Measurements from ENCODE around the gene TEKT2. TPM values are rescaled to one million over a fixed set of nuclear protein-coding genes. Genes with fewer than 3 reads are reported as not detected.

TEKT2 gene
- total RNA-seq, 1 experiment from 2014 or later = 0.20 TPM

DNA sequence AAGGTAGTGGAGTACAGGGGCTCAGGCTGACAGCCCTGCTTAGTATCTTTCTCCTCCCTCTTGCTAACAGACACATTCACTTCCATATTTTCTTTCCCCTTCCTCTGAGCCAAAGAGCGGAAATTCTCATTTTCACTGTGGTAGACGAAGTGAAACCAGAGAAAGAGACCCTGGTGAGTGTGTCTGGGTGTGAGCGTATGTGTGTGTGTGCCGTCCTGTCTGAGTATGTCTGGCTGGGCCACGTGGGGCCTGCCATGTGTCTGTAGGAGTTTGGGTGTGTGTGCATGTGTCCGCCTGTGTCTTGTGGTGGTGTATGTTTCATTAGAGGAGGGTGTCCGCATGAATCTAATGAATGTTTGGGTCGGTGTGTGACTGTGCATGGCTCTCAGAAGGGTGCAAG is 39.5 kb downstream of the TEKT2 start:
- Histone ChIP-seq H3K14ac (ENCODE audit: insufficient read depth, low read length) (no peak overlapping the region), H3K79me2 (ENCODE audit: insufficient read depth, low read length) (no peaks in the 10 kb centered on the region), H3K56ac (ENCODE audit: insufficient read length, low read depth, low read length) (no peak overlapping the region), H3K4ac (ENCODE audit: low read depth, low read length) (no peak overlapping the region), H3K27me3 (ENCODE audit: insufficient read depth, low read length) (peaks cover 17% of the 10 kb centered on the region; the same call in 1 of the 2 replicates), H2AFZ (ENCODE audit: low read length) (no peak overlapping the region), H3K18ac (ENCODE audit: insufficient read length, low read depth, low read length) (no peak overlapping the region), H3K9ac (ENCODE audit: extremely low read depth, insufficient read length, low read length) (no peak overlapping the region), H3K9me3 (ENCODE audit: control insufficient read depth, low read depth, low read length) (no peaks in the 10 kb centered on the region), H2BK20ac (ENCODE audit: low read depth, low read length, poor library complexity, severe bottlenecking) (no peak overlapping the region), H4K91ac (ENCODE audit: insufficient read length, low read depth, low read length) (no peak overlapping the region), H3K79me1 (ENCODE audit: insufficient read depth, low read depth, low read length, poor library complexity, severe bottlenecking) (no peaks in the 10 kb centered on the region), H3K23ac (ENCODE audit: insufficient read length, low read depth, low read length) (no peak overlapping the region), H2AK5ac (ENCODE audit: insufficient read length, low read length) (no peak overlapping the region), H2BK120ac (ENCODE audit: low read depth, low read length, poor library complexity, severe bottlenecking) (no peak overlapping the region), H2BK15ac (ENCODE audit: low read depth, low read length) (no peak overlapping the region), H3K27ac (ENCODE audit: insufficient read length, low read depth, low read length) (no peak overlapping the region), H4K8ac (replicated peaks; ENCODE audit: insufficient read length, low read depth, low read length) (no peak overlapping the region), H3K4me1 (ENCODE audit: insufficient read depth, low read length) (peaks cover 2% of the 10 kb centered on the region; the same call in 1 of the 2 replicates), H4K5ac (ENCODE audit: insufficient read length, low read depth, low read length) (no peak overlapping the region), H2BK12ac (ENCODE audit: insufficient read length, low read depth, low read length) (no peak overlapping the region), H4K20me1 (ENCODE audit: control insufficient read depth, insufficient read depth, insufficient read length) (no peaks in the 10 kb centered on the region), H3K4me2 (ENCODE audit: insufficient read depth, insufficient read length, low read length) (no peak overlapping the region), H2BK5ac (ENCODE audit: insufficient read length, low read length) (no peak overlapping the region), H3T11ph (ENCODE audit: low read length) (no peak overlapping the region), H3K23me2 (ENCODE audit: insufficient read length, low read depth, low read length, poor library complexity, severe bottlenecking) (peaks cover 2% of the 10 kb centered on the region)
- peaks cover 46% of the 10 kb centered on the region for H3K27me3 Mint-ChIP-seq (ENCODE audit: low read depth)
- H3K4me1 Mint-ChIP-seq = peaks cover 17 to 28% of the 10 kb centered on the region in 2 experiments
- TF ChIP-seq, protein P1, sequence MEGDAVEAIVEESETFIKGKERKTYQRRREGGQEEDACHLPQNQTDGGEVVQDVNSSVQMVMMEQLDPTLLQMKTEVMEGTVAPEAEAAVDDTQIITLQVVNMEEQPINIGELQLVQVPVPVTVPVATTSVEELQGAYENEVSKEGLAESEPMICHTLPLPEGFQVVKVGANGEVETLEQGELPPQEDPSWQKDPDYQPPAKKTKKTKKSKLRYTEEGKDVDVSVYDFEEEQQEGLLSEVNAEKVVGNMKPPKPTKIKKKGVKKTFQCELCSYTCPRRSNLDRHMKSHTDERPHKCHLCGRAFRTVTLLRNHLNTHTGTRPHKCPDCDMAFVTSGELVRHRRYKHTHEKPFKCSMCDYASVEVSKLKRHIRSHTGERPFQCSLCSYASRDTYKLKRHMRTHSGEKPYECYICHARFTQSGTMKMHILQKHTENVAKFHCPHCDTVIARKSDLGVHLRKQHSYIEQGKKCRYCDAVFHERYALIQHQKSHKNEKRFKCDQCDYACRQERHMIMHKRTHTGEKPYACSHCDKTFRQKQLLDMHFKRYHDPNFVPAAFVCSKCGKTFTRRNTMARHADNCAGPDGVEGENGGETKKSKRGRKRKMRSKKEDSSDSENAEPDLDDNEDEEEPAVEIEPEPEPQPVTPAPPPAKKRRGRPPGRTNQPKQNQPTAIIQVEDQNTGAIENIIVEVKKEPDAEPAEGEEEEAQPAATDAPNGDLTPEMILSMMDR (conservative IDR thresholded peaks at IDR 0.05) = no peak
- no CpG with 5 or more reads among the region's 8 CpGs for WGBS (ENCODE audit: extremely low coverage, insufficient read length, low lambda C conversion rate)
- H3K4me3 Mint-ChIP-seq = peak overlapping the region in 1 of 2 experiments; percentile 11; a peak in 2 of 5 replicates
- H3K36me3 Mint-ChIP-seq (ENCODE audit: insufficient read depth in 1 of 3, low read depth in 3 of 3) = no peaks in the 10 kb centered on the region
- H3K27ac Mint-ChIP-seq = no peak overlapping the region
- no peaks in the 10 kb centered on the region; a peak in 1 of 5 replicates for H3K9me3 Mint-ChIP-seq
- no peak for DNase-seq

Measured in H9 (cell line).